ENCODE data around the gene PEX7.
"Not testable (repeated sequence)": the region's sequence is repeated elsewhere in the genome, so short reads cannot be mapped to it uniquely, and the experiment has no call there.

PEX7 gene

DNA sequence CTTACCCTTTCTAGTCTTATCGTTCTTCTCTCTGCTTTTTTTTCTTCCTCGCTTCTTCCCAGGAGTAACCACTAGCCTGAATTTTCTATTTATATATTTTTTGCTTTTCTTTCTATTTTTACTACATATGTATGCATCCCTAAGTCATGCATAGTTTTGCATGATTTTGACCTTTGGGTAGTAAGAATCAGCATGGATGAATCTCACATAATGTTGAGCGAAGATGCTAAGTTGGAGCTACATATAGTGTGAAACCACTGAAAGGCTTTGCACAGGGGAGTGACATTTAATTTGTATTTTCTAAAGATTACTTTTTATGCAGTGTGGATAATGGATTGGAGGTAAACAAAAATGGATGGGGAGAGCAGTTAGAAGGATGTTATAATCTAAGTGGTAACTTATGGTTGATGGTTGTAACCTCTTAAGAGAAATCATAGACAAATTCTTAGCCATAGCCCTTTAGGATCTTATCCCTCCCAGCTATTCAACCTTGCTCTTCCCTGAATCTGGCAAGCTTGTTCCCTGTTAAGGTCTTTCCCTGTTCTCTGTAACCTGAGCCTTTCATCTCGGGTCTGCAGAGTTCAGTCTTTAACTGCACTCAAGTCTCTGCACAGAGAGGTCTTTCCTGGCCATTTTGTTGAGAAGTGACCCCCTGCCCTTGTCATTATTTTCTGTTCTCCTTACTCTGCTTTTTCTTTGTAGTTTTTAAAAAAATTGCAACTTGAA is 18.0 kb downstream of the PEX7 start:
- no peak for DNase-seq (ENCODE audit: low read depth)

DNA sequence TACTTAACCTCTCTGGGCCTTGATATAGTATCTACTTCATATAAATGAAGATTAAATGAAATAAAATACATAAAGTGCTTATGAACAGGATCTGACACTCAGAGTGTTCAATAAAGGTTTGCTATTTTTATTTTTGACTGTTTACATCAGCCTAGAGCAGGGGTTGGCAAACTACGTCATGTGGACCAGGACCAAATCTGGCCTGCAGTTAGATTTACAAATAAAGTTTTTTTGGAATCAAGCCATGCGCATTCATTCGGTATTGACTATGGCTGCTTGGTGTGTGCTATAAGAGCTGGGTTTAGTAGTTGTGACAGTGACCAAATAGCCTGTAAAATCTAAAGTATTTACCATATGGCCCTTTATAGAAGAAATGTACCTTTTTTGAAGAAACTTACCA is 20.8 kb downstream of the PEX7 start:
- no peak for DNase-seq (ENCODE audit: low read depth)

DNA sequence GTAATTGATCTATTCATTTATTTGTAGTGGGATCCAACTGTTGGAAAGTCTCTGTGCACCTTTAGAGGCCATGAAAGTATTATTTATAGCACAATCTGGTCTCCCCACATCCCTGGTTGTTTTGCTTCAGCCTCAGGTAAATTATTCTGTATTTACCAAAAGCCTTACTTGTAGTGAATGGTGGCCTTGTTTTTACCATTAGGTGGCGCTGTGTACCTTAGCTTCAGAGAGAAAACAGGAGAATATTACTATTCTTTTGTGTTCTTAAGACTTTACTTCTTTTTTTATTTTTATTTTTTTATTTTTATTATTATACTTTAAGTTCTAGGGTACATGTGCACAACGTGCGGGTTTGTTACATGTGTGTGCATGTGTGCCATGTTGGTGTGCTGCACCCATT is 23.7 kb downstream of the PEX7 start:
- peak; percentile 2 for DNase-seq (ENCODE audit: low read depth)

DNA sequence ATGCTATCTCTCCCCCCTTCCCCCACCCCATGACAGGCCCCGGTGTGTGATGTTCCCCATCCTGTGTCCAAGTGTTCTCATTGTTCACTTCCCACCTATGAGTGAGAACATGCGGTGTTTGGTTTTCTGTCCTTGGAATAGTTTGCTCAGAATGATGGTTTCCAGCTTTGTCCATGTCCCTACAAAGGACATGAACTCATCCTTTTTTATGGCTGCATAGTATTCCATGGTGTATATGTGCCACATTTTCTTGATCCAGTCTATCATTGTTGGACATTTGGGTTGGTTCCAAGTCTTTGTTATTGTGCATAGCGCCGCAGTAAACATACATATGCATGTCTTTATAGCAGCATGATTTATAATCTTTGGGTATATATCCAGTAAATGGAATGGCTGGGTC is 24.1 kb downstream of the PEX7 start:
- DNase-seq (ENCODE audit: low read depth), result not testable (repeated sequence)

DNA sequence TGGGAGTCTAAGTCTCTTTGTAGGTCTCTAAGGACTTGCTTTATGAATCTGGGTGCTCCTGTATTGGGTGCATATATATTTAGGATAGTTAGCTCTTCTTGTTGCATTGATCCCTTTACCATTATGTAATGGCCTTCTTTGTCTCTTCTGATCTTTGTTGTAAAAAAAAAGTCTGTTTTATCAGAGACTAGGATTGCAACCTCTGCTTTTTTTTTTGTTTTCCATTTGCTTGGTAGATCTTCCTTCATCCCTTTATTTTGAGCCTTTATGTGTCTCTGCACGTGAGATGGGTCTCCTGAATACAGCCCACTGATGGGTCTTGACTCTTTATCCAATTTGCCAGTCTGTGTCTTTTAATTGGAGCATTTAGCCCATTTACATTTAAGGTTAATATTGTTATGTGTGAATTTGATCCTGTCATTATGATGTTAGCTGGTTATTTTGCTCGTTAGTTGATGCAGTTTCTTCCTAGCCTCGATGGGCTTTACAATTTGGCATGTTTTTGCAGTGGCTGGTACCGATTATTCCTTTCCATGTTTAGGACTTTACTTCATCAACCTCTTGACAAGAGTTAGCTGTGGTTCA is 27.7 kb downstream of the PEX7 start:
- not testable (repeated sequence) for DNase-seq (ENCODE audit: low read depth)

DNA sequence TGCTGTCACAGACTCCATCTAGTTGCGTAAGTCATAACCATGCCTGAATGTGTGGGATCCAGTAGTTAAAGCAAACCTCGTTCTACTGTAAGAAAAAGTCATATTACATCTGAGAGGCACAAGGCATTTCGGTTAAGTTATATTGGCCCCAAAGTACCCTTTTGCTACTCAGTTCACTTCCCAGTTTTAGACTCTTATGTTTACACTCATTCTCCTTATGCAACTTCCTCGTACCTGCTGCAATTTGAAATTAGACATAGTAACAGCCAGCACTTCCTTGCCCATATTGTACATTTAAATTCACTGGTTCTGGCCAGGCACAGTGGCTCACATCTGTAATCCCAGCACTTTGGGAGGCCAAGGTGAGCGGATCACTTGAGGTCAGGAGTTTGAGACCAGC is 37.0 kb downstream of the PEX7 start:
- DNase-seq (ENCODE audit: low read depth), result no peak

DNA sequence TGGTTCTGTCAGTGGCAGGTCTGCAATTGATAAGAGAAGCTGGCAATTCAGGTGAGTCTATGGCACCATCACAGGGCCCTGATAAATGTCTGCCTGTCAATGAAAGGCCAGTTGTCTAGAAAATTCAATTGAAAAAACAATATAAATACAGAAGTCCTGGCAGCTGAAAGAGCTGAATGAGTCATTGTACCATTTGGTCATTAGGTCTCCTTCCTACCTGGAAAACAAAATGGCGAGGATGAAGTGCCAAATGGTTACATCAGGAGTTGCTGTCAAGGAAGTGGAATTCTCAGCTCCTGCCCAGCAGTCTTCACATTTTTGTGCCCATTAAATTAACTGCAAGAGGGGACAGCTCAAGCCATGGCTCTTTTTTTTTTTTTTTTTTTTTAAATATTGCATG is 37.7 kb downstream of the PEX7 start:
- DNase-seq (ENCODE audit: low read depth), result no peak

DNA sequence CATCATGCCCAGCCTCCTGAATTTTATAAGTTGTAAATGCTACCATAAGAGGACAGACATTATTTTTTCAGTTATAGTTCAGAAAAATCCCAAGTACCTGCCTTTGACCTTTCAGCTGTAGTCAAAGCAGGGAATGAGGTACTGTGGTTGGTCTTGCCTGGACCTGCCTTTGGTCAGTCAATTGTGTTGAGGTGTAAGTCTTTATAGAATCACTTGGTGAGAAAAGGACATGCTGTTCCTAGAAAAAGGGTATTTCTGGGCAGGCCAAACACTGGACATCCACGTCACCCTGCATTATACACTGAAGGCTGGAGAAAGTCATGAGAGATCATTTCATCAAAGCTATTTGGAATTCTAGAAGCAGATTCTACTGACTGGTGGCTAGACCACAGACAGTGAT is 40.3 kb downstream of the PEX7 start:
- no peak for DNase-seq (ENCODE audit: low read depth)

DNA sequence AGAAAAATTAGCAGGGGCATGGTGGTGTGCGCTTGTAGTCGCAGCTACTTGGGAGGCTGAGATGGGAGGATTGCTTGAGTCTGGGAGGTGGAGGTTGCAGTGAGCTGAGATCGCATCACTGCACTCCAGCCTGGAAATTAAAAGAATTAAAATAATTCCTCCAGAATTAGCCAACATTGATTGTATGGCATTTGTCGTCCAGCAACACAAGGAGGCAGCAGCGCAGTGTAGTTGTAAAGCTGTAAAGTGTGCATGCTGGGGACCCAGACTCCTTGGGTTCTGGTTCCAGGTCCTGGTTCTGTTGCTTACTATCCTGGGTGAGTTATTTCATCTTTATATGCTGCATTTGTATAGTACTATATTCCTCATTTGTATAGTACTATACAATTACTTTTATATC is 41.4 kb downstream of the PEX7 start:
- DNase-seq (ENCODE audit: low read depth), result no peak

DNA sequence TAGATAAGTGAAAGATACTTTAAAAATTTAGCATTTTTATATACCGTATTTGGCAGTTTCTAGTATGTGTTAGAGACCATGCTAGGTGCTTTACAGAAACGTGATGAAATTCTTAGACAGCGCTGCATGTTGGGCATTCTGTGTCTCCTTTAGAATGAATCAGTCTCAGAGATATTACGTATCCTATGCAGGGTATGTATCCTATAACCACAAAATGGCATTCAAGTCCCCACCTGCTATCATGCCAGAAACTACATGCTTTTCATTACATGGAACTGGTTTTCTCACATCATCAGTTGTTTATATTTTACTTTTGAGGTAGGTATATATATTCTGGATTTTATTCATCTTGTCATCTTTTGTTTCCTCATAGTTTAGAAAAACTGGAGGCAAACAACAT is 42.3 kb downstream of the PEX7 start:
- DNase-seq (ENCODE audit: low read depth), result no peak

DNA sequence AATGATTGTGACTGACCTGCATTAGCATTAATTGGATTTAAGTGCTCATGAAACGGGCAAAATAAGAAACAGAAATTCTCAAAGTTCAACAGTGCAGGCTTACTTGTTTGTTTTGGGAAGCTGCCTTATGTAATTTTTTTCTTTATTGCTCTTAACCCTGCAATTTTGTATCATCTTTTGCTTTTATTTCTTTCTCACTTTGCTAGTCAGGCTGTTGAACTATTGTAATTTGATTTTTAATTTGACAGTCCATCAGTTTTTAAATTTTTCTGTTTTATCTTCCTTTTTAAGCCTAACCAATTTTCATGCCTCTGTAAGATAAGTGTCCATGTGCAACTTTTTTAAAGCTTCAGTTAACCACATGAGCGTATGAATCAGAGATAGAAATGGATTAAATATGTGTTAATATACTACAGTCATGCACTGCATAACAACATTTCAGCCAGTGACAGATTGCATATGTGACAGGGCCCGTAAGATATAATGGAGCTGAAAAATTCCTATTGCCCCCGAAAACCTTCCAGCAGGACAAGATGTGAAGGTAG is 44.6 kb downstream of the PEX7 start:
- no peak for DNase-seq (ENCODE audit: low read depth)

DNA sequence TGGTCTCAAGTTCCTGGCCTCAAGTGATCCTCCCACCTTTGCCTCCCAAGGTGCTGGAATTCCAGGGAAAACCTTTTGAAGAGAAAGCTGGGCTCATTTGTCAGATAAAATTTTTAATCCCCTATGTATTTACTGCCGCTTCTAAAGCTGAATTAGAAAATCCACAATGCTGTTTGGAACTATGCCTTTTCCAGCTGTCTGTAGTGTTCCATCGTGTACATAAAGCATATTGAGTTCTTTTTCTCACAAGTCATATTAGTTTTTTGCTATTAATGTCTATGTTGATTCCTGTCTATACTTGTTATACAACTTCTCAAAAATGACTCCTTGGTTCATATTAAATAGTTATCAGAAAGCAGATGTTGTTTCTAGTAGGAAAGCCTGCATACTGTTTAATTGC is 47.1 kb downstream of the PEX7 start:
- DNase-seq (ENCODE audit: low read depth), result no peak

DNA sequence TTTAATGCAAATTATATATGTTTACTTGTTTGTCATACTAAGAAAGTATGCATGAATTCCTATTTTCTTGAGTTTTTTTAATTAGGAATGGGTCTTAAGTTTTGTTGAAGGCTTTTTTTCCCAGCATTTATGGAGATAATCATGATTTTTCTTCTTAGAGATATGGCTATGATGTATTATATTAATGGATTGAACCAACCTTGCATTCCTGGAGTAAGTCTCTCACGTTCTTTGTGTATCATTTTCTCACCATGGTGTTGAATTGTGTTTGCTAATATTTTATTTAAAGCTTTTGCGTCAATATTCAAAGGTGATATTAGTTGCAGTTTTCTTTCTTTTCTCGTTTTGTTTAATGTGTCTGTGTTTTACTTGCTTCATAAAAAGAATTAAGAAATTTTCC is 51.4 kb downstream of the PEX7 start:
- DNase-seq (ENCODE audit: low read depth), result no peak

DNA sequence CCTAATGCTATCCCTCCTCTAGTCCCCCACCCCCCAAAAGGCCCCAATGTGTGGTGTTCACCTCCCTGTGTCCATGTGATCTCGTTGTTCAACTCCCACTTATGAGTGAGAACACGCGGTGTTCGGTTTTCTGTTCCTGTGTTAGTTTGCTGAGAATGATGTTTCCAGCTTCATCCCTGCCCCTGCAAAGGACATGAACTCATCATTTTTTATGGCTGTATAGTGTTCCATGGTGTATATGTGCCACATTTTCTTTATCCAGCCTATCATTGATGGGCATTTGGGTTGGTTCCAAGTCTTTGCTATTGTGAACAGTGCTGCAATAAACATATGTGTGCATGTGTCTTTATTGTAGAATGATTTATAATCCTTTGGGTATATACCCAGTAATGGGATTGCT is 54.1 kb downstream of the PEX7 start:
- DNase-seq (ENCODE audit: low read depth), result not testable (repeated sequence)

DNA sequence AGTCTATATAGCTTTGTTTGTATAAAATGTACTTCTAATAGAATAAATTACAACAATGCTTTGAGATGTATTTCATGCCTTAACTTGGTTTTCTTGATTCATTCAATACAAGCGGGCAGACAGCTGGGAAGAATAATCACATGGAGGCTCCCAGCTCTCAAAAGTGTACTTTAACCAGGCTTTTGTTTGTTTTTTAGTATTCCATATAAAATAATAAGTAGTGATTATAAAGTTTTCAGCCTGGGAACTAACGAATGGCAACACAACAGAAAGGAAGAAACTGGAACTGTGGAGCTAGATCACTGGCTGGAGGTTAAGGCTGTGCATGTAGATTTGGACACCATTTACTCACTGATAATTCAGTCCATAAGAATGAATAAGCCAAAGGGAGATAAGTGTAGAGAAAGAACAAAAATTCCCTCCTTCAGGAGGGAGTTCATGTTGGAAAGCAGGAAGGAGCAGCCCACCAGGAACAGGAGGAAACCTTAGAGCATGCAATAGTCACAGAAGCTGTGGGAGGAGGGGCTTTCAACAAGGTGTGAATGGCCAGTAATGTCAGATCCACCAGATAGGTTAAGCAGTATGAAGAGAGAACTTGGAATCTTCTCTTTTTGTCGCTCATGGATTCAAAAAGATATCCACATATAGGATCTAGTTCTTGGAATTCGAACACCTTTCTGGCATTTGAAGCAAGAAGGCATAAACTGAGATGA is 58.5 kb downstream of the PEX7 start:
- DNase-seq (ENCODE audit: low read depth), result no peak

DNA sequence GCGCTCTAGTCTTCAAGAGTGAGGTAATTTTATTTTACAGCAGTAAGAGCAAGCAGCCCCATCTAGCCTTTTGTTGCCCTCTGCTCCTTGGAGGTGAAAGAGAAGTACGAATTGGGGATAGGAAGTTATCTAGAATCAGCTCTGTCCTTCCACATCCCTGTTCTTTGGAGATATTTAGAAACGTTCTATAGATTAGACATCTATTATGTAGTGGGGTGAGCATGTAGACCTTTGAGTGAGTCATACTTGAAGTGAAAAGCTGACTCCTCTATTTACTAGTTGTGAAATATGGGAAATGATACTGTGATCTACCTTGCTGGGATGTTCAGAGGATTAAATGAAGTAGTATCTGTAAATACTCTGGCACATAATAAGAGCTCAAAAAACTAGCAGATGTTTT is 63.7 kb downstream of the PEX7 start:
- DNase-seq (ENCODE audit: low read depth), result no peak

DNA sequence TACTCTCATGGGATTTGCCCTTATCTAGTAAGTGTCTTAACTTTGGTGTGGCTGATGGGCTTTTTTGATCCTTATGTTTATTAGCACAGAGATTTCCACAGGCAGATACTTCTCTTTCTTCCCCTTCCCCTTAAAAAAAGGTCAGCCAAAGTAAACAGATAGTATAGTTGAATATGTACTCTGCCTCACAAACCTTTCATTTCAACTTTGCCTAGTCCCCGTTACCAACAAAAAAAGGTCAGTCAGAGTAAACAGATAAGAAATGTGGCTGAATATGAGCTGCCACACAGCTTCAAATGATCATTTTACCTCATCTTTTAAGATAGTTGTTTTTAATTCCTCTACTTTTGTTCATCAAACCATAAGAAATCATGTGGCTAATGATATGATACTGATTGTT is 65.6 kb downstream of the PEX7 start:
- DNase-seq (ENCODE audit: low read depth), result no peak

DNA sequence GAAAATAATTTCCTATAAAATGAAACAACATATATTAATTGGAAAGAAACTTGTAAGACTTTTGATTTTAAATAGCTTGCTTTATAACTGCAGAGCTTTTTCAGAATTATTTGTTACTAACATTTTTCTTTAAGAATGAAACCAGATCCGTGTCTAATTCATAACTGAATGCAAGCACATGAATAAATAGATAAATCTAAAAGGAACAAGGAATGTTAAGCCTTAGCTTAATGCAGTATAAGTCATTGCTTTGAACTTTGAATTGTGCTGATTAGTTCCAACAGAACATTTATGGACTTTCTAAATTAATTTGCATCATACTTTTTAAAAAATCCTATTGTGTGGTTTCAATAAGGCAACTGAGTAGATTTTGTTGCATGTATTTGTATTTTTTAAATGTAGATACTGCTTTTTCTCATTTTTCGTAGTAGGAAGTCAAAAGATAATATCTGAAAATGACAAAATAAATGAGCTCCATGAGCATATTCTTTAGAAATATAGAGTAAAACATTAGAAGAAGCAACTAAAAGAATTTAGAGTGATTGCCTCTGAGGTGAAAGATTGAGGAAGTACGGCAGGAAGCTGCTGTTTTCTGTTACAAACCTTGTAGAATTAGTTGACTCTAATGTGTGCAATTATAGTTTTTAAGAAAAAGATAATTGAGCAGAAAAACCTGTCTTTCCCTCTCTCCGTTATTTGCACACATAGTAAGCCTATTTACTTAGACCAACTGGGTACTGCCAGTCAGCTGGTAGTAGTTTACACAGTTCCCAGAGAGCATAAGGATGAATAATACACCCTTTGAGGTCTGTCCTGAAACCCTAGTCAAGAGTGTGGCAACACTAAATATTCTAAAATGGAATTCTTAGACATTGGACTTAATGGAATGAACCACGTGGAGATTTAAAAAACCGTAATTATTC is 67.1 kb downstream of the PEX7 start:
- no peak for DNase-seq (ENCODE audit: low read depth)

DNA sequence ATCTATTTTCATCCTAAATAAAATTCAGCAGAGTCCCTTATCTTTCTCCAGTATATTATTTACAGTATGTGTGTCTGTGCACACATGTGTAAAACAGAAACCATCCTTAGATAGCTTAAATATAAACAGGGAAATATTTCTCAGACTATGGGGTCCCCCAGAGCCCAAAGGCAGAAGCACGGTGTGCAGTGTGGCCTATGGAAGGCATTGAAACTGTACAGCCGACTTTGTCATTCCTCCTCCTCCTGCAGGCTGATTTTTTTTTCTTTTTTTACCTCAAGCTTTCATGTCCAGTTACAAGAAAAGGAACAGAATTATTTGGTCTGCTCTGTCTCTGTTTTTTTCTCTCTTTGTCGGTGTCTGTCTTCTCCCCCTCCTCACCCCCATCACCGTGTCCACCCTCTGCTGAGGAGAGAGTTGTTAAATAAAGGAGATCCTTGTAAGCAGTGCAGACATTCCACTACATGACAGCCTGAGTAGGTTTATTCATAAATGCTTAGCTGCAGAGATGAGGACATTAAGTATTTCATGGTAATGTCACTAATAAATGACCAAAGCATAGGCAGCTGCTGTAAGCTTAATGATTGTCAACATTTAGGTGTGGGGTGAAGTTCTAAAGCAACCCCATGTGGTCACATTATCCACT is 67.9 kb downstream of the PEX7 start:
- no peak for DNase-seq (ENCODE audit: low read depth)

DNA sequence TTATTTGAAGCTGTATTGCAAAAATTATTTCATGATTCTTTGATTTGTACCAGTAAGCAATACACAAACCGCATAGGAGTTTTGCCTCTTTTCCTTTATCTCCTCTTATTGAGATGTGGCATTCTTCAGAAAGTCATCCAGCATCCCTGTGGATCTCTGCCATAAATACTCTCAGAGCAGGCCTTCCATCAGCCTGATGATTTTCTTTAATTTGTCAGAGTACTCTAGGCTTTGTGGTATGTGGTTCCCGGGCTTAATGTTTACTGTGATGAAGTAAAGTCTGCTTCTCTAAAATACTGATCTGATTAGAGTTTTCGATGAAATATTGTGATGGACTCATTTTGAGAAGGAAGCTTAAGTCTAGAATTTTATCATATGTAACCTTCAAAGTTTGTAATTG is 68.6 kb downstream of the PEX7 start:
- no peak for DNase-seq (ENCODE audit: low read depth)

DNA sequence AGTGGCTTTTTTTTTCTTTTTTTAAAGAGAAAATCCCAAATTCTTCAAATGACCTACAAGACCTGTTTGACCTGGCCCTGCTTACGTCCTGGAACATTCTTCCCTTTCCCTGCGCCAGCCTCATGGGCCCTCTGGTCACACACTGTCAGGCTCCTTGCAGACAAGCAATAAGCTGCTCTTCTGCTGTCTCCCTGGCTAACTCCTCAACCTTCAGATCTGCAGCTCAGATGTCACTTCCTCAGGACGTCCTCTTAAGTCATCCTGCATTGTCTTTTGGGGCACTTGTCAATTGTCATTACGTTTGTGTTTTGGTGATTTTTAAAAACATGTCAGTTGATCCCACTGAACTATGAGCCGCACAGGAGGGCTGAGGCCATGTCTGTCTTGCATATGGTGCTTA is 70.8 kb downstream of the PEX7 start:
- DNase-seq (ENCODE audit: low read depth), result no peak

DNA sequence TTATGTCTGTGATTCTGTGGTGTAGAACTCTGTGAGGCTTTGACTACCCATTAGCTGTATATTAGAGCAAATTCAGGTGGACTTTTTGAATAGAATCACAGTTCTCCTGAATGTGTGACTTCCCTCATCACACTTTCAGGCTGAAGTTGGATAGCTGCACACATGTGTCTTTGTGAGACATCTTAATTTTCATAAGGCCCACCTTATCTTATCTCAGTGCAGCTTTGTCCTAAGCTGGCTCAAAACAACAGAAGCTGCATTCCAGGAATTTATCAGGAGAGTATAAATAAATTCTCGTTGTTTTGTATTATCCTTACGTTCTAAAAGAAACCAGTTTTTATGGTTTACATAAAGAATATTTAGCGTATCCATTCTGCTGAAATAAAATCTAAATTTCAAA is 73.5 kb downstream of the PEX7 start:
- no peak for DNase-seq (ENCODE audit: low read depth)
